HG03139 (cell line): ENCODE measurements around the gene CHMP2A.
A peak's percentile ranks its signal among the peaks of the same experiment; 100 is the strongest.

Source experiments
- ATAC-seq: cut with Tn5 transposase; IDR thresholded peaks from one replicate; pipeline ENCODE4 v1.9.1; 2021; ENCODE audit not compliant: unreplicated experiment

The CHMP2A gene

DNA sequence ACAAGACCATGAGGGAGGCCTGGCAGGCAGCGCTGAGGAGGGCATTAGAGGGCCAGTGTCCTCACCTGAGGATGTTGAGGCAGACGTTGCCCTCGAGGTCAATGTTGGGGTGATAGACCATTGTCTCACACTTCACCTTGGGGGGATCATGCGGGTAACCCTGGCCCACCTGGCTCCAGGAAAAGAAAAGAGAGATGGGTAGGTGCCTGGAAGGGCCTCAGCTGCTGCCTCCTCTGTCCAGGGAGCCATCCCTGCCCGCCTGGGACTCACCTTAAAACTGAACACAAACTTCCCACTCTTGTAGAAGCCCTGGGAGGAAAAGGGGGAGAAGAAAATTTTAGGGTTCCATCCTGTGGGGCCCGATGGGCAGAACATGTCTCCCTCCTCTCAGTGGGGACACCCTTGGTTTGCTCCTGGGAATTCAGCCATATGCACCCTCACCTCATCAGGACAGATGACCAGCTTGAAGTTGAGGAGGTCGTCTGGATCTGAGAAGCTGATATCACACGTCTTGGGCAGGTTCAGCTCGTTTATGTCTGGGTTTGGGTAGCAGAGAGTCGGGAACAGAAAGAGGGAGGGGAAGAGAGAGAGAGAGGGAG, 1.8 kb upstream of the CHMP2A start:
- ATAC-seq: no peak

DNA sequence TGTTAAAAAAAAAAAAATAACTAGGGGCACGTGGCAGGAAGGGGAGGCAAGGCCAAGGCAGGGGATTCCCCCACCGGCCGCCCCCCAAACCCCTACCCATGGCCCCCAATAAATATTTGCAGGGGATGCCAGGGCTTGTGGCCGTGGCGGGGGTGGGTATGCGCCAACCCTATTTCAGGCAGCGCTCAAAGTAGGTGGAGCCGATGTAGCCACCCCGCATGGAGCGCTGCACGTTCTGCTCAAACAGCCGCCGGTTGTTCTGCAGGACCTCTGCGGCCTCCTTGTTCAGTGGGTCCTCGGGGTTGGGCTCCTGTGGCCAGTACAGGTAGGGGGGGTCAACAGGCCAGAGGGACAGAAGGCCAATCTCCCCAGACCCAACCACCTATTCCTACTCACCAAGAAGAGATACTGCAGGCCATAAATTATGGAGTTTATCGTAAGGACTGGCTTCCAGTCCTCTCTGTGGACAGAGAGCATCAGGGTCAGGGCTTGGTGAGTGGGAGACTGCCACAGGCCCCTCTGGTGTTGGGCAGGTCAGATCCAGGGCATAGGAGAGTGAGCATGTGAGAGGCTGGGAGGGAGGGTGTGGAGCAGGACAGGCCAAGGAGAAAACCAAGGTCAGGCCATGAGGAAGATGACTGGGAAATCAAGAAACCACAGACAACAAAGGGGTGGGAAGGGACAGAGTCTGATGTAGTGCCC, 1.2 kb upstream of the CHMP2A start:
- no peak for ATAC-seq

GRCh38 chr19:58555369-58555885, 522 bp upstream of the CHMP2A start:
- ATAC-seq: no peak

GRCh38 chr19:58553799-58554493, 959 bp downstream of the CHMP2A start:
- no peak for ATAC-seq

DNA sequence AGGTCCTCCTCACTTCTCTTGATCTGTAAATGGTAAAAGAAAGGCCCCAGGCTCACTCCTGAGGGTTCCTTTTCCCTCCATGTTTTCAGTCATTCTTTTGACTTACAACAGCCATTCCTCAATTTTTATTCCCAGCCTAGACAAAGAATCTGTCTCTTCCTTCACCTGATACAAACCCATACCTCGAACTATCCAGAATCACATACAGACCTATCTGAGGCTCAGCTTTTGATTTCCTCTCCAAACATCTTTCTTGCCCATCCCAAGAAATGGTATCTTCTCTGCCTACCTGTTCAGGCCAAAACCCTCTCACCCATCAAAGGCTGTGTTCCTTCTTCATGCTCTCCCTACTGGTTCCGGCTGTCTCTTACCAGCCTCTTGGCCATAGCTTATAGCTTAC, 2.2 kb downstream of the CHMP2A start:
- no peak for ATAC-seq

DNA sequence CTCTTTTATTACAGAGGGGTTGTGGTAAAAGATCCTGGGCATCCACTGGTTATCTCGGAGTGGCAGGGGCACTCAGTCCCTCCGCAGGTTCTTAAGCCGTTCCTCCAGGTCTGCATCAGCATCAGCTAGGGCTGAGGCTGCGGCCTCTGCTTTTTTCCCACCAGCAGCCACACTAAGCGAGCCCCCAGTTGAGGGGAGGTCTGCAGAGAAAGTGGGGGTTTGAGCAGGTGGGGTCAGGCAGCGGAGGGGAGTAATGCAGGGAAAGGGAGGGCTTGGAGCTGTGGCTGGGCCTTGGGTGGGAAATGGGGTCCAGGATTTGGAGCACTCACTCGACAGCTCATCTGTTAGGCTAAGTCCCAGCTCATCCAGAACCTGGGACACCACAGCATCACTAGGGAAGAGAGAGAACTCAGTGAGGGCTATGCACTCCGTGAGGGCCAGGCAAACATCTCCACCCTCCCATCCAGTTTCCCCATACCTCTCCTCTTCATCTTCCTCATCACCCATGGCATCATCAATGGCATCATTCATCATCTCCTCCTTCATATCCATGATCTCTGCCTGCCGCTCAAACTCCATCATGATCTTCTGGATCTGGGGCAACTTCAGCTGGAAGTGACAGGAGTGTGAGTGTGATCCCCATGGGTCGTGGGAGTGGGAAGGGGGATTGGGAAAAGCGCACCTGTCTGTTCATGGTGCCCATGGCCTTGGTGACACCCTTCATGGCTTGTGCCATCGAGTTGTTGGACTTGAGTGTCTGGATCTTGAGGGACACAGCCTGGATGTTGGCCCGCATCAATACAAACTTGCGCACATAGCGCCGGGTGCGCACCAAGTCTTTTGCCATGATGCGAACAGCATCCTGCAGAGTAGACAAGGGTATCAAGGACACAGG, 3.1 kb downstream of the CHMP2A start:
- no peak for ATAC-seq

- ATAC-seq: no peak
These were observed 3.8 kb downstream of the CHMP2A start for GRCh38 chr19:58551123-58551497.

- ATAC-seq: no peak
These were observed 4.4 kb downstream of the CHMP2A start for GRCh38 chr19:58550362-58551122.

GRCh38 chr19:58549664-58550361, 5.1 kb downstream of the CHMP2A start:
- no peak for ATAC-seq

DNA sequence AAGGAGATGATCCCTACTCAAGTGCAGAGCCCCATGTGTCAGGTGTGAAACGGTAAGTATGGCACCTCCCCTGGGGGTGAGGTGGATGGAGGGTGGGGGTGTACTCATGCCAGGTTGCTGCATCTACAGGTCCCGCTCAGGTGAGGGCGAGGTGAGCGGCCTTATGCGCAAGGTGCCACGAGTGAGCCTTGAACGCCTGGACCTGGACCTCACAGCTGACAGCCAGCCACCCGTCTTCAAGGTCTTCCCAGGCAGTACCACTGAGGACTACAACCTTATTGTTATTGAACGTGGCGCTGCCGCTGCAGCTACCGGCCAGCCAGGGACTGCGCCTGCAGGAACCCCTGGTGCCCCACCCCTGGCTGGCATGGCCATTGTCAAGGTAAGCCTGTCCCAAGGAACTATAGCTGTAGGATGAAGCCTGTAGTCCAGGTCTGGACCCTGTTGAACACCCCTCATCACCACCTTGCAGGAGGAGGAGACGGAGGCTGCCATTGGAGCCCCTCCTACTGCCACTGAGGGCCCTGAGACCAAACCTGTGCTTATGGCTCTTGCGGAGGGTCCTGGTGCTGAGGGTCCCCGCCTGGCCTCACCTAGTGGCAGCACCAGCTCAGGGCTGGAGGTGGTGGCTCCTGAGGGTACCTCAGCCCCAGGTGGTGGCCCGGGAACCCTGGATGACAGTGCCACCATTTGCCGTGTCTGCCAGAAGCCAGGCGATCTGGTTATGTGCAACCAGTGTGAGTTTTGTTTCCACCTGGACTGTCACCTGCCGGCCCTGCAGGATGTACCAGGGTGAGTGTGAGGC, 5.8 kb downstream of the CHMP2A start:
- no peak for ATAC-seq

DNA sequence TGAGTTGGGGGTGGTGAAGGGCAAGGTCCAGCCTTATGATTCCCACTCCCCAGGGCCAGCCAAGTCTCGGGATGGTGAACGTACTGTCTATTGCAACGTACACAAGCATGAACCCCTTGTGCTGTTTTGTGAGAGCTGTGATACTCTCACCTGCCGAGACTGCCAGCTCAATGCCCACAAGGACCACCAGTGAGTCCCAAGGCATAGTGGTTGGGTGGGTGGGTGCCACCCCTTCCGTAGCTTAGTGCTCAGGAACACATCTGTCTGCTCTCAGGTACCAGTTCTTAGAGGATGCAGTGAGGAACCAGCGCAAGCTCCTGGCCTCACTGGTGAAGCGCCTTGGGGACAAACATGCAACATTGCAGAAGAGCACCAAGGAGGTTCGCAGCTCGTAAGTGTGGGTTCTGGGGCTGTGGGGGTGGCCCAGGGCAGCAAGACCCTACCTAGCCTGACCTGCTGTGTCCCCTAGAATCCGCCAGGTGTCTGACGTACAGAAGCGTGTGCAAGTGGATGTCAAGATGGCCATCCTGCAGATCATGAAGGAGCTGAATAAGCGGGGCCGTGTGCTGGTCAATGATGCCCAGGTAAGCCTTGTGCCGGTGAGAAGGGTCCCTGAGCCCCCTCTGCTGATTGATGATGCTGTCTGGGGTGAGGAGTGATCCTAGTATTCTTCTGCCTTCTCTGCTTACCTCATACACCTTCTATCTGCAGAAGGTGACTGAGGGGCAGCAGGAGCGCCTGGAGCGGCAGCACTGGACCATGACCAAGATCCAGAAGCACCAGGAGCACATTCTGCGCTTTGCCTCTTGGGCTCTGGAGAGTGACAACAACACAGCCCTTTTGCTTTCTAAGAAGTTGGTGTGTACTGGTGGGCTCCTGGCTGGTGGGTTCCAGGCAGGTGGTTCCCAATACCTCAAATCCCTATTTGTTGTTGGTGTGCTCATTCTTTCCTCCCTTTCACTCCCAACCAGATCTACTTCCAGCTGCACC, 7.3 kb downstream of the CHMP2A start:
- no peak for ATAC-seq

- ATAC-seq: no peak
These were observed 8.8 kb downstream of the CHMP2A start for GRCh38 chr19:58546019-58546530.

GRCh38 chr19:58545286-58546018, 9.5 kb downstream of the CHMP2A start:
- ATAC-seq: no peak

GRCh38 chr19:58544591-58545285, 10.2 kb downstream of the CHMP2A start:
- peak; percentile 34 for ATAC-seq

- peak; percentile 72 for ATAC-seq
These were observed 10.9 kb downstream of the CHMP2A start, which contains the start of gene TRIM28 for GRCh38 chr19:58543826-58544590. Gene TRIM28 (plus strand): TSS chr19:58544064. CDS start chr19:58544758, 694 bp downstream.
